ENCODE measurements around the gene FBXO10.

GRCh38 chr9:37522971-37523370 lies 53.2 kb downstream of the FBXO10 start:
- no peak for TF ChIP-seq CTCF (conservative IDR thresholded peaks at IDR 0.05; ENCODE audit: low read length)
- no peak for TF ChIP-seq EZH2phosphoT487 (IDR thresholded peaks at IDR 0.05; ENCODE audit: borderline replicate concordance, low read depth, low read length)
